HepG2 (cell line): ENCODE data around the gene TCF12. TPM values are rescaled to one million over a fixed set of nuclear protein-coding genes. Genes with fewer than 3 reads are reported as not detected.

Source experiments
- ATAC-seq: fragments of 200-7000 bp; cut with Tn5 transposase; 3 replicates; pipeline ENCODE4 v1.9.1; 2020; ENCODE audit warnings: mild to moderate bottlenecking, moderate library complexity
- BruUV-seq: library from RNA; stranded (reverse); fragments of 400-500 nt; replicated peaks from 2 replicates; lab custom pipeline; 2021; lab: Mats Ljungman, UMichigan
- CTCF ChIA-PET: fragments of 300-600 bp; formaldehyde crosslinking; extraction: SDS; loops from one replicate; lab custom pipeline; 2021; ENCODE audit warnings: low total read pairs, inconsistent platforms, low intra/inter-chr PET ratio; lab: Yijun Ruan, JAX
- POLR2A ChIA-PET: fragments of 350-600 bp; sonication (Branson Sonifier 250); formaldehyde crosslinking; loops from one replicate; lab custom pipeline; 2020; ENCODE audit warnings: antibody characterized with exemption, inconsistent platforms; lab: Yijun Ruan, JAX
- DNase-seq: peaks from one replicate; pipeline ENCODE4 v3.0.0-alpha.2; 2015; ENCODE audit warnings: low spot score
- FAIRE-seq: peaks from 3 replicates; lab custom pipeline; 2011; peaks lifted over from hg19 to GRCh38; lab: Jason Lieb, UNC
- H2AFZ ChIP-seq: one replicate; pipeline ENCODE4 v1.6.1; 2011; ENCODE audit warnings: low read length, inconsistent platforms
- H3K27ac ChIP-seq: fragments of 300-600 bp; 3 replicates; pipeline ENCODE4 v1.8.0; 2011; ENCODE audit warnings: mixed run types, mild to moderate bottlenecking, mixed read lengths, low read length, inconsistent platforms; ENCODE audit not compliant: insufficient read depth; ENCODE audit errors: extremely low read length
- H3K27me3 ChIP-seq, 2 experiments: fragments of 200-600 bp in 1 of 2; 2 replicates in 1 of 2; 3 replicates in 1 of 2; pipeline versions ENCODE4 v1.6.0 to v1.8.0; 2011; ENCODE audit warnings: low read length in 2 of 2, mild to moderate bottlenecking in 2 of 2, moderate library complexity in 2 of 2, inconsistent platforms in 1 of 2; ENCODE audit not compliant: insufficient read depth in 2 of 2, control insufficient read depth in 1 of 2
- H3K36me3 ChIP-seq, 2 experiments: fragments of 200-600 bp in 1 of 2; replicated peaks in 1 of 2; 2 replicates in 1 of 2; 3 replicates in 1 of 2; pipeline versions ENCODE4 v1.5.1 to v1.8.0; 2011; ENCODE audit warnings: low read length in 2 of 2, inconsistent platforms in 1 of 2; ENCODE audit not compliant: insufficient read depth in 2 of 2, control insufficient read depth in 1 of 2
- H3K4me1 ChIP-seq: 2 replicates; pipeline ENCODE4 v1.5.1; 2012; ENCODE audit warnings: low read length, inconsistent platforms; ENCODE audit not compliant: insufficient read depth
- H3K4me2 ChIP-seq: 2 replicates; pipeline ENCODE4 v1.6.0; 2011; ENCODE audit warnings: low read depth, low read length, inconsistent platforms
- H3K4me3 ChIP-seq, 3 experiments: fragments of 200-600 bp in 1 of 3; sonication (generic), shearing (Covaris generic) in 1 of 3; replicated peaks in 1 of 3; 2 replicates each; pipeline ENCODE4 v1.5.1; 2011 to 2016; ENCODE audit warnings: low read length in 3 of 3, inconsistent platforms in 2 of 3, low read depth in 2 of 3, mild to moderate bottlenecking in 2 of 3, control low read depth in 1 of 3, mixed read lengths in 1 of 3; ENCODE audit not compliant: insufficient read depth in 1 of 3
- H3K79me2 ChIP-seq: one replicate; pipeline ENCODE4 v1.6.1; 2011; ENCODE audit warnings: low read length, inconsistent platforms; ENCODE audit not compliant: insufficient read depth
- H3K9ac ChIP-seq: 2 replicates; pipeline ENCODE4 v1.6.0; 2011; ENCODE audit warnings: mild to moderate bottlenecking, low read depth, low read length, inconsistent platforms; ENCODE audit not compliant: insufficient read depth
- H3K9me3 ChIP-seq: 2 replicates; pipeline ENCODE4 v1.5.1; 2012; ENCODE audit warnings: mild to moderate bottlenecking, low read length
- H4K20me1 ChIP-seq: 2 replicates; pipeline ENCODE4 v1.6.0; 2011; ENCODE audit warnings: inconsistent platforms, mild to moderate bottlenecking, low read length, moderate library complexity; ENCODE audit not compliant: insufficient read depth
- DPF2 ChIP-seq: sonication (generic); formaldehyde crosslinking; IDR thresholded peaks from 2 replicates; pipeline ENCODE4 v1.4.0; 2020; ENCODE audit warnings: mild to moderate bottlenecking, low read depth, missing genetic modification reagents, borderline replicate concordance
- ERF ChIP-seq: IDR thresholded peaks from 2 replicates; pipeline ENCODE4 v1.6.1; 2018; ENCODE audit warnings: missing biosample characterization, missing genetic modification reagents
- FIP1L1 ChIP-seq: fragments of 200-400 bp; formaldehyde crosslinking; IDR thresholded peaks from 2 replicates; pipeline ENCODE4 v1.6.1; 2018; ENCODE audit warnings: low read depth, mild to moderate bottlenecking, low read length, moderate library complexity, borderline replicate concordance; ENCODE audit not compliant: insufficient read depth
- IKZF4 ChIP-seq: sonication (generic); formaldehyde crosslinking; IDR thresholded peaks from 2 replicates; pipeline ENCODE4 v1.5.1; 2020; ENCODE audit warnings: borderline replicate concordance, mild to moderate bottlenecking, low read depth, missing genetic modification reagents; ENCODE audit errors: not compliant biosample characterization
- KAT8 ChIP-seq: IDR thresholded peaks from 2 replicates; pipeline ENCODE4 v1.6.1; 2016; ENCODE audit warnings: missing genetic modification reagents, missing compliant biosample characterization
- KDM5A ChIP-seq: fragments of 200-600 bp; sonication (generic); IDR thresholded peaks from 2 replicates; pipeline ENCODE4 v1.7.0; 2018; ENCODE audit warnings: antibody characterized with exemption, mild to moderate bottlenecking, low read length, borderline replicate concordance
- MTF2 ChIP-seq: sonication (generic); formaldehyde crosslinking; IDR thresholded peaks from 2 replicates; pipeline ENCODE4 v1.5.0; 2020; ENCODE audit warnings: missing genetic modification reagents, borderline replicate concordance
- YEATS4 ChIP-seq: sonication (generic); formaldehyde crosslinking; IDR thresholded peaks from 2 replicates; pipeline ENCODE4 v1.4.0; 2020; ENCODE audit warnings: missing genetic modification reagents, borderline replicate concordance
- ZNF510 ChIP-seq: sonication (generic); formaldehyde crosslinking; IDR thresholded peaks from 2 replicates; pipeline ENCODE4 v1.4.0; 2020; ENCODE audit warnings: low read depth, mild to moderate bottlenecking, missing genetic modification reagents
- ZNF773 ChIP-seq: sonication (generic); formaldehyde crosslinking; IDR thresholded peaks from 2 replicates; pipeline ENCODE4 v1.4.0; 2020; ENCODE audit warnings: missing genetic modification reagents, borderline replicate concordance
- WGBS: methylation state at CpG from one replicate; pipeline ENCODE4 v1.1.6; 2017; ENCODE audit warnings: low lambda C conversion rate; 5-methylcytosine and 5-hydroxymethylcytosine counted together
- in situ Hi-C: cut with HindIII; loops from 2 replicates; pipeline ENCODE4 v1.10.0; 2017; ENCODE audit warnings: low pct_unique_long_range_greater_than_20kb; ENCODE audit not compliant: extremely low pct_ligation_motif_present
- intact Hi-C: fragments of 100-400 bp; cut with micrococcal nuclease; formaldehyde crosslinking; loops from one replicate; pipeline ENCODE4 v1.10.0; 2022; ENCODE audit not compliant: unreplicated experiment
- polyA plus RNA-seq, 8 experiments: library from polyadenylated mRNA; depleted of rRNA in 3 of 8; stranded (reverse) in 7 of 8; unstranded in 1 of 8; fragments of >200 nt; fragmentation: Illumina TruSeq in 4 of 8; extraction: Trizol in 4 of 8; gene quantifications; 2 replicates each; pipeline versions ENCODE4 v1.2.1 to v1.2.3, GENCODE V29; 2011 to 2016; ENCODE audit warnings: low read depth in 4 of 8, missing spikeins in 1 of 8, mixed read lengths in 1 of 8; ENCODE audit not compliant: insufficient read depth in 1 of 8
- total RNA-seq, 5 experiments: library from RNA; depleted of rRNA; stranded (reverse); fragments of >200 nt; fragmentation: Illumina TruSeq; extraction: Trizol; gene quantifications; 2 replicates each; pipeline ENCODE4 v1.2.3, GENCODE V29; 2016; ENCODE audit warnings: low read depth in 1 of 5
- TF ChIP-seq, protein P1 (sequence below): sonication (generic); formaldehyde crosslinking; IDR thresholded peaks from 2 replicates; pipeline ENCODE4 v1.5.1; 2020; ENCODE audit warnings: missing genetic modification reagents, mild to moderate bottlenecking, borderline replicate concordance
- TF ChIP-seq, protein P2 (sequence below), 2 experiments: sonication (generic) in 1 of 2; formaldehyde crosslinking in 1 of 2; IDR thresholded peaks; 2 replicates each; pipeline versions ENCODE4 v1.4.0 to v1.6.1; 2016 to 2020; ENCODE audit warnings: borderline replicate concordance in 1 of 2, low read depth in 1 of 2, mild to moderate bottlenecking in 1 of 2, missing genetic modification reagents in 1 of 2
- TF ChIP-seq, protein P3 (sequence below): sonication (generic); formaldehyde crosslinking; IDR thresholded peaks from 2 replicates; pipeline ENCODE4 v1.9.0; 2022; ENCODE audit warnings: missing genetic modification reagents, mild to moderate bottlenecking, borderline replicate concordance

The TCF12 gene
- total and polyA plus RNA-seq, 2 of the 13 experiments (the other 11 are each of a cell fraction or from before 2014, with no cell fraction given): 48.6 to 51.1 TPM

DNA sequence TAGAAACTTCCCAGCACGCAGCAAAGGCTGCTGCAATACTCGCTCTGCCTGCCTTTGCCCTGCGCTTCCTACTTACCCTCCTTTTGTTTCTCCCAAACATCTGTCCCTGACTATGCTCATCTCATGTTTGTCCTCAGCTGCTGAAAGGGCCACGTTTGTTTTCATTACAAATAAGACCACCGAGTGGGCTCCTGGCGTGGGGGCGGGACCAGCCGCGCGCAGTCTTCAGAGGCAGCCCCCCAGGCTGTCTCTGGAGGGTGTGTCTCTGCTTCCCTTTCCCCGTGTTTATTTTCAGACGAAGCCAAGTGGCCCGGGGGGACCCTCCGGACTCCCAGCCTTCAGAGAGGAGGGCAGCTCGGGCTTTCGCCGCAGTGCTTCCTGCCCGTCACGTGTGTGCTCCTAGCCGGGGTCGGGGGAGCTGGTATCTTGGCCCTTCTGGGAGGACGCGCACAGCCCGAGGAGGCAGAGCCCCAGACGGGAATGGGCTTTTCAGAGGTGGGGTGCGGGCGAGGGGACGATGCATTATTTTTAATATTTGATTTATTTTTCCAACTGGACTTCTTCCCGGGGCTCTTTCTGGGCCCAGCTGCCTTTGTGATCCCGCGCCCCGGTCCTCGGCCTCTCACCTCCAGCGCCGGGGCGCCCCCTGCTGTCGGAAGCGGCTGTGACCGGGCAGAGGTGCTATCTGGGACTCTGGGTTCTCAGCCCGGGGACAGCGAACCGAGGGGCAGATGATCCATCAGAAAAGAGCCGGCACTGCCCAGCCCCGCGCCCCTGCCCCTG lies 387.9 kb downstream of the TCF12 start:
- no TSS peak for BruUV-seq
- Histone ChIP-seq H3K4me1 (peaks cover 37% of the 10 kb centered on the region), H3K9me3 (no peaks in the 10 kb centered on the region), H3K27me3 (no peaks in the 10 kb centered on the region), H3K79me2 (no peaks in the 10 kb centered on the region), H3K4me3 (peak overlapping the region in 2 of 3 experiments; percentile 39 to 46; a peak in 4 of 6 replicates), H2AFZ (no peak overlapping the region), H3K36me3 (no peaks in the 10 kb centered on the region), H3K27ac (no peak overlapping the region), H3K9ac (no peak overlapping the region), H3K4me2 (peak overlapping the region; percentile 64), H4K20me1 (no peaks in the 10 kb centered on the region)
- in situ Hi-C loops (loop anchor here (5.0 to 10.0 kb wide), 3 partner anchors 159 to 812 kb away; no protein-coding TSS in a partner anchor), intact Hi-C loops (loop anchor here (1.0 to 2.0 kb wide), 3 partner anchors 160 to 810 kb away; no protein-coding TSS in a partner anchor)
- peak; percentile 87 for ATAC-seq
- POLR2A ChIA-PET: no interaction called here
- DNase-seq: peak; percentile 38
- CTCF ChIA-PET: interaction anchor here (1.2 to 2.2 kb wide), 4 partner anchors 160 to 815 kb away, joined by 3 to 7 read pairs (median 4); no protein-coding TSS in a partner anchor
- WGBS: 46% methylated on average over 39 of the region's 45 CpGs
- FAIRE-seq: no peak
- no peak for TF ChIP-seq KAT8 (CRISPR knock-in tag)
- no peak for TF ChIP-seq KDM5A
- TF ChIP-seq, protein P1, sequence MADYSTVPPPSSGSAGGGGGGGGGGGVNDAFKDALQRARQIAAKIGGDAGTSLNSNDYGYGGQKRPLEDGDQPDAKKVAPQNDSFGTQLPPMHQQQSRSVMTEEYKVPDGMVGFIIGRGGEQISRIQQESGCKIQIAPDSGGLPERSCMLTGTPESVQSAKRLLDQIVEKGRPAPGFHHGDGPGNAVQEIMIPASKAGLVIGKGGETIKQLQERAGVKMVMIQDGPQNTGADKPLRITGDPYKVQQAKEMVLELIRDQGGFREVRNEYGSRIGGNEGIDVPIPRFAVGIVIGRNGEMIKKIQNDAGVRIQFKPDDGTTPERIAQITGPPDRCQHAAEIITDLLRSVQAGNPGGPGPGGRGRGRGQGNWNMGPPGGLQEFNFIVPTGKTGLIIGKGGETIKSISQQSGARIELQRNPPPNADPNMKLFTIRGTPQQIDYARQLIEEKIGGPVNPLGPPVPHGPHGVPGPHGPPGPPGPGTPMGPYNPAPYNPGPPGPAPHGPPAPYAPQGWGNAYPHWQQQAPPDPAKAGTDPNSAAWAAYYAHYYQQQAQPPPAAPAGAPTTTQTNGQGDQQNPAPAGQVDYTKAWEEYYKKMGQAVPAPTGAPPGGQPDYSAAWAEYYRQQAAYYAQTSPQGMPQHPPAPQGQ (CRISPR knock-in tag): no peak
- no peak for TF ChIP-seq ERF
- no peak for TF ChIP-seq DPF2 (CRISPR knock-in tag)
- no peak for TF ChIP-seq IKZF4 (CRISPR knock-in tag)
- no peak for TF ChIP-seq ZNF773 (CRISPR knock-in tag)
- no peak for TF ChIP-seq FIP1L1
- TF ChIP-seq, protein P2, sequence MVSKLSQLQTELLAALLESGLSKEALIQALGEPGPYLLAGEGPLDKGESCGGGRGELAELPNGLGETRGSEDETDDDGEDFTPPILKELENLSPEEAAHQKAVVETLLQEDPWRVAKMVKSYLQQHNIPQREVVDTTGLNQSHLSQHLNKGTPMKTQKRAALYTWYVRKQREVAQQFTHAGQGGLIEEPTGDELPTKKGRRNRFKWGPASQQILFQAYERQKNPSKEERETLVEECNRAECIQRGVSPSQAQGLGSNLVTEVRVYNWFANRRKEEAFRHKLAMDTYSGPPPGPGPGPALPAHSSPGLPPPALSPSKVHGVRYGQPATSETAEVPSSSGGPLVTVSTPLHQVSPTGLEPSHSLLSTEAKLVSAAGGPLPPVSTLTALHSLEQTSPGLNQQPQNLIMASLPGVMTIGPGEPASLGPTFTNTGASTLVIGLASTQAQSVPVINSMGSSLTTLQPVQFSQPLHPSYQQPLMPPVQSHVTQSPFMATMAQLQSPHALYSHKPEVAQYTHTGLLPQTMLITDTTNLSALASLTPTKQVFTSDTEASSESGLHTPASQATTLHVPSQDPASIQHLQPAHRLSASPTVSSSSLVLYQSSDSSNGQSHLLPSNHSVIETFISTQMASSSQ (IDR thresholded peaks at IDR 0.05; ENCODE audit: low read depth): no peak
- TF ChIP-seq, protein P2 (CRISPR knock-in tag; IDR thresholded peaks at IDR 0.05; ENCODE audit: borderline replicate concordance): no peak
- TF ChIP-seq, protein P3, sequence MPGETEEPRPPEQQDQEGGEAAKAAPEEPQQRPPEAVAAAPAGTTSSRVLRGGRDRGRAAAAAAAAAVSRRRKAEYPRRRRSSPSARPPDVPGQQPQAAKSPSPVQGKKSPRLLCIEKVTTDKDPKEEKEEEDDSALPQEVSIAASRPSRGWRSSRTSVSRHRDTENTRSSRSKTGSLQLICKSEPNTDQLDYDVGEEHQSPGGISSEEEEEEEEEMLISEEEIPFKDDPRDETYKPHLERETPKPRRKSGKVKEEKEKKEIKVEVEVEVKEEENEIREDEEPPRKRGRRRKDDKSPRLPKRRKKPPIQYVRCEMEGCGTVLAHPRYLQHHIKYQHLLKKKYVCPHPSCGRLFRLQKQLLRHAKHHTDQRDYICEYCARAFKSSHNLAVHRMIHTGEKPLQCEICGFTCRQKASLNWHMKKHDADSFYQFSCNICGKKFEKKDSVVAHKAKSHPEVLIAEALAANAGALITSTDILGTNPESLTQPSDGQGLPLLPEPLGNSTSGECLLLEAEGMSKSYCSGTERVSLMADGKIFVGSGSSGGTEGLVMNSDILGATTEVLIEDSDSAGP (CRISPR knock-in tag): no peak
- no peak for TF ChIP-seq ZNF510 (CRISPR knock-in tag)
- TF ChIP-seq YEATS4 (CRISPR knock-in tag): 0 out of 2 replicates have a peak, but pooled peaks have one; percentile 18
- no peak for TF ChIP-seq MTF2 (CRISPR knock-in tag)
